ENCODE measurements around the gene TBL1X. TPM values are rescaled to one million over a fixed set of nuclear protein-coding genes. Genes with fewer than 3 reads are reported as not detected.

Gene TBL1X
- total and polyA plus RNA-seq, 2 of the 8 experiments (the other 6 are each of a cell fraction or from before 2014, with no cell fraction given) = 13.3 to 25.6 TPM

- TF ChIP-seq EP300 (IDR thresholded peaks at IDR 0.05; ENCODE audit: borderline replicate concordance in 1 of 2, low read depth in 2 of 2, low read length in 2 of 2) (no peak), POLR2A (IDR thresholded peaks at IDR 0.05; ENCODE audit: control extremely low read depth in 1 of 2, low read depth in 2 of 2, low read length in 2 of 2) (no peak), GABPA (IDR thresholded peaks at IDR 0.05; ENCODE audit: borderline replicate concordance, insufficient read depth, low read length) (no peak), RFX5 (IDR thresholded peaks at IDR 0.05; ENCODE audit: borderline replicate concordance, low read depth, low read length) (no peak), TCF12 (IDR thresholded peaks at IDR 0.05; ENCODE audit: low read depth, low read length) (no peak), SIRT6 (IDR thresholded peaks at IDR 0.05; ENCODE audit: low read length) (no peak)
These were observed 146.7 kb downstream of the TBL1X start (continued) for GRCh38 chrX:9611436-9612145.

Measured in H1 (cell line).